Measurements from ENCODE around the gene ERRFI1.

- TF ChIP-seq GATA2 (IDR thresholded peaks at IDR 0.05; ENCODE audit: low read depth, low read length) (no peak), GATA3 (IDR thresholded peaks at IDR 0.05; ENCODE audit: low read depth, low read length) (no peak)
Observed at GRCh38 chr1:8006037-8006963, 19.8 kb downstream of the ERRFI1 start.

Measured in SH-SY5Y (cell line).